GM08714 (cell line): ENCODE results near the gene DENND1B.

Experiments used
- H3K4me3 ChIP-seq: fragments of 200-500 bp; sonication (Bioruptor generic); 2 replicates; pipeline ENCODE4 v1.5.1; 2014; ENCODE audit warnings: mild to moderate bottlenecking, low read length, inconsistent platforms
- ZNF274 ChIP-seq: IDR thresholded peaks from 2 replicates; pipeline ENCODE4 v1.6.1; 2012; ENCODE audit warnings: mild to moderate bottlenecking, low read depth, low read length

Gene DENND1B

GRCh38 chr1:197788741-197789739 is 13.8 kb upstream of the DENND1B start:
- no peak overlapping the region for H3K4me3 ChIP-seq
- no peak for TF ChIP-seq ZNF274

GRCh38 chr1:197787623-197788536 is 12.6 kb upstream of the DENND1B start:
- H3K4me3 ChIP-seq, result no peak overlapping the region
- no peak for TF ChIP-seq ZNF274

GRCh38 chr1:197787056-197787455 is 11.8 kb upstream of the DENND1B start:
- no peak overlapping the region for H3K4me3 ChIP-seq
- TF ChIP-seq ZNF274, result no peak

- H3K4me3 ChIP-seq, result no peak overlapping the region
- TF ChIP-seq ZNF274, result no peak
Observed at GRCh38 chr1:197786280-197786679, 11.0 kb upstream of the DENND1B start.

GRCh38 chr1:197783510-197783948 is 8.2 kb upstream of the DENND1B start:
- H3K4me3 ChIP-seq, result no peak overlapping the region
- TF ChIP-seq ZNF274, result no peak

- no peak for TF ChIP-seq ZNF274
- no peak overlapping the region for H3K4me3 ChIP-seq
Observed at GRCh38 chr1:197782722-197783360, 7.6 kb upstream of the DENND1B start.

- no peak for TF ChIP-seq ZNF274
Observed at GRCh38 chr1:197781968-197782721, 6.9 kb upstream of the DENND1B start.

GRCh38 chr1:197779921-197780320 is 4.6 kb upstream of the DENND1B start:
- no peak for TF ChIP-seq ZNF274
- no peak overlapping the region for H3K4me3 ChIP-seq

More at GRCh38 chr1:197781968-197782721, 6.9 kb upstream of the DENND1B start:
- no peak overlapping the region for H3K4me3 ChIP-seq

- no peak overlapping the region for H3K4me3 ChIP-seq
- no peak for TF ChIP-seq ZNF274
Observed at GRCh38 chr1:197778366-197778945, 3.2 kb upstream of the DENND1B start.

- no peak overlapping the region for H3K4me3 ChIP-seq
- no peak for TF ChIP-seq ZNF274
Observed at GRCh38 chr1:197776351-197777105, 1.2 kb upstream of the DENND1B start.

- peak overlapping the region; percentile 57 for H3K4me3 ChIP-seq
- TF ChIP-seq ZNF274, result no peak
Observed at GRCh38 chr1:197774466-197775281, 606 bp downstream of the DENND1B start.
